Trophoblast cell (in vitro differentiated cells and primary cell): Measurements from ENCODE around the gene PNPLA2.

Experiments
- DNase-seq, 2 donors: peaks; one replicate each; pipeline ENCODE4 v3.0.0-alpha.2; 2016
- H2AFZ ChIP-seq: 2 replicates; pipeline ENCODE4 v1.6.1; 2013; ENCODE audit warnings: low read length, moderate library complexity, mild to moderate bottlenecking; ENCODE audit not compliant: insufficient read depth, poor library complexity
- H2AK5ac ChIP-seq: 2 replicates; pipeline ENCODE4 v1.6.1; 2013; ENCODE audit warnings: mild to moderate bottlenecking, low read length
- H2BK120ac ChIP-seq: 2 replicates; pipeline ENCODE4 v1.6.1; 2013; ENCODE audit warnings: low read length, mild to moderate bottlenecking, moderate library complexity; ENCODE audit not compliant: insufficient read depth, poor library complexity
- H2BK12ac ChIP-seq: 2 replicates; pipeline ENCODE4 v1.6.1; 2013; ENCODE audit warnings: mild to moderate bottlenecking, low read length, moderate library complexity
- H2BK5ac ChIP-seq: 2 replicates; pipeline ENCODE4 v1.6.1; 2013; ENCODE audit warnings: low read length, low read depth, moderate library complexity, mild to moderate bottlenecking; ENCODE audit not compliant: poor library complexity
- H3K14ac ChIP-seq: 2 replicates; pipeline ENCODE4 v1.6.1; 2013; ENCODE audit warnings: mild to moderate bottlenecking, low read length
- H3K18ac ChIP-seq: 2 replicates; pipeline ENCODE4 v1.6.1; 2013; ENCODE audit warnings: mild to moderate bottlenecking, low read length
- H3K23ac ChIP-seq: 2 replicates; pipeline ENCODE4 v1.6.1; 2013; ENCODE audit warnings: low read length
- H3K27ac ChIP-seq: 2 replicates; pipeline ENCODE4 v1.5.1; 2013; ENCODE audit warnings: low read depth, mild to moderate bottlenecking, inconsistent platforms, low read length, moderate library complexity
- H3K27me3 ChIP-seq: 2 replicates; pipeline ENCODE4 v1.6.1; 2013; ENCODE audit warnings: inconsistent platforms, mild to moderate bottlenecking, low read length, moderate library complexity; ENCODE audit not compliant: insufficient read depth
- H3K36me3 ChIP-seq, 2 experiments: 1 replicate in 1 of 2; 2 replicates in 1 of 2; pipeline ENCODE4 v1.6.1; 2013; ENCODE audit warnings: low read length in 2 of 2, mild to moderate bottlenecking in 2 of 2, moderate library complexity in 1 of 2; ENCODE audit not compliant: insufficient read depth in 2 of 2, control insufficient read depth in 1 of 2
- H3K4ac ChIP-seq: 2 replicates; pipeline ENCODE4 v1.6.1; 2013; ENCODE audit warnings: low read depth, mild to moderate bottlenecking, low read length, moderate library complexity
- H3K4me1 ChIP-seq, 2 experiments: 1 replicate in 1 of 2; 2 replicates in 1 of 2; pipeline ENCODE4 v1.6.1; 2013; ENCODE audit warnings: low read length in 2 of 2, mild to moderate bottlenecking in 2 of 2, moderate library complexity in 1 of 2; ENCODE audit not compliant: insufficient read depth in 2 of 2, control insufficient read depth in 1 of 2
- H3K4me2 ChIP-seq: 2 replicates; pipeline ENCODE4 v1.6.1; 2013; ENCODE audit warnings: inconsistent platforms, mild to moderate bottlenecking, low read length, moderate library complexity
- H3K4me3 ChIP-seq: 2 replicates; pipeline ENCODE4 v1.5.1; 2013; ENCODE audit warnings: mild to moderate bottlenecking, low read depth, low read length, inconsistent platforms
- H3K79me1 ChIP-seq: one replicate; pipeline ENCODE4 v1.6.1; 2013; ENCODE audit warnings: low read length
- H3K79me2 ChIP-seq: 2 replicates; pipeline ENCODE4 v1.6.1; 2013; ENCODE audit warnings: low read length, mild to moderate bottlenecking; ENCODE audit not compliant: control insufficient read depth, insufficient read depth, poor library complexity
- H3K9ac ChIP-seq: 2 replicates; pipeline ENCODE4 v1.6.1; 2013; ENCODE audit warnings: mild to moderate bottlenecking, low read length
- H3K9me3 ChIP-seq: 2 replicates; pipeline ENCODE4 v1.6.1; 2013; ENCODE audit warnings: low read depth, mild to moderate bottlenecking, control low read depth, inconsistent platforms, low read length; ENCODE audit not compliant: insufficient read depth
- H4K12ac ChIP-seq: 2 replicates; pipeline ENCODE4 v1.6.1; 2013; ENCODE audit warnings: low read depth, mild to moderate bottlenecking, low read length, moderate library complexity
- H4K8ac ChIP-seq: 2 replicates; pipeline ENCODE4 v1.6.1; 2013; ENCODE audit warnings: low read depth, mild to moderate bottlenecking, low read length, moderate library complexity
- H4K91ac ChIP-seq: one replicate; pipeline ENCODE4 v1.6.1; 2013; ENCODE audit warnings: low read depth, mild to moderate bottlenecking, low read length, moderate library complexity
- WGBS: extraction: QIAGEN DNeasy Blood & Tissue Kit; methylation state at CpG from one replicate; pipeline ENCODE4 v1.1.7; 2013; ENCODE audit warnings: missing lambda C conversion rate; ENCODE audit not compliant: insufficient read length, insufficient coverage; ENCODE audit errors: extremely low coverage; 5-methylcytosine and 5-hydroxymethylcytosine counted together

The PNPLA2 gene

DNA sequence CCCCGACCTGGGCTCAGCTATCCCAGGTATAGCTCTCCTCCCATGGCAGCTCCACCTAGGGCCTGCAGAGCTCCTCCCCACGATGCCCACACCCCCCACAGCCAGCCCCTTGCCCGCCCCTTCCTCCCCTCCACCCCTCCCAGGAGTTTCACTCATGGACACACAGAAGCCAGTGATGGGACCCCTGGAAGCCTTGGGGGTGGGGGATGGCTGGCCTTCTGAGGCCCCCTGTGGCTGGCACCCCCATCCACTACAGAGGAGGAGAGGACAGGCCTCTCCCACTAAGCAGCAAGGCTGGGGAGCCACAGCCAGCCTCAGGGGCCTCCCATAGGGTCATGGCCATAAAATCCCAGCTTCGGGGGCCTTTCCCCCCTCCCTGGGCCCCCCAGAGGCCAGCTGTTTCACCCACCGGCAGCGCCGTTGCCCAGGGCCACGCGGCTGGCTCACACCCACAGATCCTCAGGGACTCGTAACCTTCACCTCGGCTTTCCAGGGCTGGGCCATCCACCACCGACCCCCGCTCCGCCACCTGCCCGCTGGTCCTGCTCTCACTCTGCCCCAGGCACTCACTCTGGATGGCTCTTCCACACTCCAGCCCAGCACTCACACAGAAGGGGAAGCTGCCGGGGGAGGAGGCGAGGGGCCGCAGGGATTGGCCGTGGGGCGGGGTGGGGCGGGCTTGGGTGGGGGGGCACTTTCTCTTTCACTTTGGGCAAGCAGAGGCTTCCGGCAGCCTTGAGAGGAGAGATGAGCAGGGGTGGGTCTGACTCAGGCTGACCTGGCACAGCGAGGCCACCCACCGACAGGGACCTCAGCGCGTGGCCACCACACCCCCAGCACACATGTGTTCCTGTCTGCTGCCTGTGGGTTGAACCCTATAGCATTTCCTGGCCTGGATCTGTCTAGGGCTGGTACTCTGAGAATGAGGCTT, 22.8 kb upstream of the PNPLA2 start:
- no CpG with 5 or more reads among the region's 26 CpGs for WGBS
- Histone ChIP-seq H3K27me3 (no peaks in the 10 kb centered on the region), H4K12ac (no peak overlapping the region), H3K18ac (peak overlapping the region; percentile 11), H2AFZ (no peak overlapping the region), H3K4me1 (peaks cover 14 to 17% of the 10 kb centered on the region in 2 experiments), H2BK5ac (no peak overlapping the region), H2BK12ac (no peak overlapping the region), H2AK5ac (no peak overlapping the region), H4K91ac (no peak overlapping the region), H3K14ac (no peak overlapping the region), H3K36me3 (peaks cover 56 to 57% of the 10 kb centered on the region in 2 experiments), H3K4me2 (no peak overlapping the region), H3K79me1 (peaks cover 6% of the 10 kb centered on the region), H3K4me3 (no peak overlapping the region), H3K4ac (no peak overlapping the region), H3K23ac (no peak overlapping the region), H3K9me3 (no peaks in the 10 kb centered on the region), H4K8ac (no peak overlapping the region), H3K27ac (no peak overlapping the region), H3K9ac (no peak overlapping the region), H3K79me2 (peaks cover 6% of the 10 kb centered on the region), H2BK120ac (no peak overlapping the region)
- DNase-seq: peak in 1 of 2 donors; percentile 38

- Histone ChIP-seq H3K27ac (no peak overlapping the region), H3K36me3 (peaks cover 56 to 58% of the 10 kb centered on the region in 2 experiments), H3K4me3 (peak overlapping the region; percentile 88), H3K23ac (no peak overlapping the region), H4K8ac (peak overlapping the region; percentile 91), H2AK5ac (peak overlapping the region; percentile 34), H3K4me1 (peaks cover 14 to 17% of the 10 kb centered on the region in 2 experiments), H3K27me3 (no peaks in the 10 kb centered on the region), H3K14ac (peak overlapping the region; percentile 2), H2AFZ (no peak overlapping the region), H3K9ac (peak overlapping the region; percentile 0), H3K4me2 (peak overlapping the region; percentile 92), H2BK120ac (no peak overlapping the region), H3K9me3 (peaks cover 1% of the 10 kb centered on the region), H4K12ac (peak overlapping the region; percentile 66), H3K79me1 (peaks cover 6% of the 10 kb centered on the region), H2BK5ac (no peak overlapping the region), H3K18ac (peak overlapping the region; percentile 3), H2BK12ac (no peak overlapping the region), H4K91ac (peak overlapping the region; percentile 21), H3K79me2 (peaks cover 6% of the 10 kb centered on the region), H3K4ac (no peak overlapping the region)
- no CpG with 5 or more reads among the region's 18 CpGs for WGBS
- DNase-seq: peak in 1 of 2 donors; percentile 40
These were observed 22.0 kb upstream of the PNPLA2 start for GRCh38 chr11:796565-797295.

DNA sequence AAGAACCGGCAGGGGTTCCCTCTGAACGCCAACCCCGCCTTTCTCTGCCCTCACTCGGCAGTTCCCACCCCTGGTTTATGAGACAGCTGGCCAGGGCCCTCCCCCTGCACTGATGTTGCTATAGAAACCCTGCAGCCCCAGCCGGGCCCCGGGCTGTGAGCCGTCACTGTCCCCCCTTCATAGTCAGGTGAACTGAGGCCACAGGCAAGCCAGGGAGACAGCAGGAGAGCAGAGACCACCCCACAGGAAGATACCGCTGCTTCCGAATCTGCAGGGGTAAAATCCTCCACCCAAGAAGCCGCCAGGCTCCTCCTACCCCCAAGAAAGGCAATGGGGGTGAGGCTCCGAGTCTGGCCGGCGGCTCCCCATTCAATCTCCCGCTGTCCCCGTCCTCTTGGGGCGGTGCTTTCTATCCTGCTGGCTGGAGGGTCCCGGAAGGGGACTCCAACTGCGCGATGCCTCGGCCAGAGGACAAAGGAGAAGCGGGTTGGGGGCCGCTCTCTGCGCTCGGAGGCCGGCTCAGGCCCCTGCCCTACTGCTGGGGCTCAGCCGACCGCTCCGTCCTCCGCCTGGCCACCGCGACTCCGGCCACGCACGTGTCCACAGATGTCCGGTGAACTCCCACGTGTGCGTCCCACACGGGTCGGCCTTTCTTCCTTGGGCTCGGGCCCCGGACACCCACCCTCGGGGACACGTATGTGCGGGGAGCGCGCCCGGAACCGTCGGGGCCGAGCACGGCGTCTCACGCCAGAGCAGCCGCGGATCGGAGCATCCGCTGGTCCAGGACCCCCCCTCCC, 21.2 kb upstream of the PNPLA2 start:
- H3K9me3 ChIP-seq: peaks cover 5% of the 10 kb centered on the region
- peak overlapping the region; percentile 63 for H3K4ac ChIP-seq
- H3K79me2 ChIP-seq: peaks cover 6% of the 10 kb centered on the region
- H3K79me1 ChIP-seq: peaks cover 6% of the 10 kb centered on the region
- peak overlapping the region; percentile 88 for H3K4me3 ChIP-seq
- H2AFZ ChIP-seq: peak overlapping the region; percentile 80
- peak overlapping the region; percentile 50 for H3K27ac ChIP-seq
- H2BK12ac ChIP-seq: no peak overlapping the region
- peak overlapping the region; percentile 51 for H2BK5ac ChIP-seq
- peak overlapping the region; percentile 65 for H4K12ac ChIP-seq
- peaks cover 14 to 17% of the 10 kb centered on the region in 2 experiments for H3K4me1 ChIP-seq
- H3K23ac ChIP-seq: no peak overlapping the region
- DNase-seq: no peak
- H4K91ac ChIP-seq: peak overlapping the region; percentile 90
- H3K27me3 ChIP-seq: no peaks in the 10 kb centered on the region
- peak overlapping the region; percentile 92 for H3K4me2 ChIP-seq
- peak overlapping the region; percentile 40 for H2AK5ac ChIP-seq
- H3K14ac ChIP-seq: peak overlapping the region; percentile 85
- no CpG with 5 or more reads among the region's 57 CpGs for WGBS
- H3K18ac ChIP-seq: peak overlapping the region; percentile 94
- H3K36me3 ChIP-seq: peaks cover 56 to 58% of the 10 kb centered on the region in 2 experiments
- peak overlapping the region; percentile 20 for H2BK120ac ChIP-seq
- peak overlapping the region; percentile 83 for H3K9ac ChIP-seq
- peak overlapping the region; percentile 91 for H4K8ac ChIP-seq
